Astrocyte (in vitro differentiated cells and primary cell): Measurements from ENCODE around the gene PCSK4. TPM values are rescaled to one million over a fixed set of nuclear protein-coding genes. Genes with fewer than 3 reads are reported as not detected.

ENCODE experiments used
- DNase-seq: peaks from one replicate; pipeline ENCODE4 v3.0.0-alpha.2; 2010; ENCODE audit warnings: low read depth
- FAIRE-seq: peaks from 2 replicates; lab custom pipeline; 2011; peaks lifted over from hg19 to GRCh38; lab: Jason Lieb, UNC
- H2AFZ ChIP-seq: 2 replicates; pipeline ENCODE4 v1.6.0; 2012; ENCODE audit warnings: low read depth, low read length, inconsistent platforms
- H3K27ac ChIP-seq: 2 replicates; pipeline ENCODE4 v1.5.1; 2011; ENCODE audit warnings: low read depth, low read length, inconsistent platforms
- H3K27me3 ChIP-seq: 2 replicates; pipeline ENCODE4 v1.6.0; 2011; ENCODE audit warnings: low read length, inconsistent platforms; ENCODE audit not compliant: insufficient read depth
- H3K36me3 ChIP-seq: 2 replicates; pipeline ENCODE4 v1.5.1; 2011; ENCODE audit warnings: low read length, inconsistent platforms; ENCODE audit not compliant: insufficient read depth
- H3K4me1 ChIP-seq: 2 replicates; pipeline ENCODE4 v1.5.1; 2011; ENCODE audit warnings: low read length, inconsistent platforms; ENCODE audit not compliant: insufficient read depth
- H3K4me2 ChIP-seq: 2 replicates; pipeline ENCODE4 v1.6.0; 2012; ENCODE audit warnings: low read length, inconsistent platforms
- H3K4me3 ChIP-seq: 2 replicates; pipeline ENCODE4 v1.5.1; 2011; ENCODE audit warnings: low read depth, mild to moderate bottlenecking, low read length, inconsistent platforms; ENCODE audit not compliant: insufficient read depth
- H3K79me2 ChIP-seq: 2 replicates; pipeline ENCODE4 v1.6.0; 2012; ENCODE audit warnings: mild to moderate bottlenecking, low read length, inconsistent platforms; ENCODE audit not compliant: insufficient read depth
- H3K9ac ChIP-seq: 2 replicates; pipeline ENCODE4 v1.6.0; 2012; ENCODE audit warnings: mild to moderate bottlenecking, low read length, inconsistent platforms
- H3K9me3 ChIP-seq: 2 replicates; pipeline ENCODE4 v1.5.1; 2012; ENCODE audit warnings: low read depth, mild to moderate bottlenecking, low read length, inconsistent platforms; ENCODE audit not compliant: insufficient read depth
- H4K20me1 ChIP-seq: 2 replicates; pipeline ENCODE4 v1.6.0; 2012; ENCODE audit warnings: low read length, inconsistent platforms; ENCODE audit not compliant: insufficient read depth
- H3K27ac Mint-ChIP-seq: one replicate; pipeline ENCODE4 v1.8.0; 2021; ENCODE audit warnings: mild to moderate bottlenecking, mixed read lengths; ENCODE audit not compliant: unreplicated experiment
- H3K27me3 Mint-ChIP-seq: one replicate; pipeline ENCODE4 v1.8.0; 2021; ENCODE audit warnings: low read depth, mixed read lengths; ENCODE audit not compliant: unreplicated experiment
- H3K36me3 Mint-ChIP-seq: one replicate; pipeline ENCODE4 v1.8.0; 2021; ENCODE audit warnings: low read depth, mixed read lengths; ENCODE audit not compliant: unreplicated experiment
- H3K4me1 Mint-ChIP-seq: one replicate; pipeline ENCODE4 v1.8.0; 2021; ENCODE audit warnings: low read depth, mixed read lengths; ENCODE audit not compliant: unreplicated experiment
- H3K4me3 Mint-ChIP-seq: one replicate; pipeline ENCODE4 v1.8.0; 2021; ENCODE audit warnings: mild to moderate bottlenecking, moderate library complexity, mixed read lengths; ENCODE audit not compliant: unreplicated experiment
- H3K9me3 Mint-ChIP-seq: one replicate; pipeline ENCODE4 v1.8.0; 2021; ENCODE audit warnings: mild to moderate bottlenecking, mixed read lengths; ENCODE audit not compliant: unreplicated experiment
- CTCF ChIP-seq: IDR thresholded peaks from 2 replicates; pipeline ENCODE4 v1.5.1; 2011; ENCODE audit warnings: low read depth, mild to moderate bottlenecking, inconsistent platforms, low read length, moderate library complexity; ENCODE audit not compliant: insufficient read depth
- EZH2 ChIP-seq: IDR thresholded peaks from 2 replicates; pipeline ENCODE4 v1.6.1; 2012; ENCODE audit warnings: mild to moderate bottlenecking, low read length, inconsistent platforms; ENCODE audit not compliant: insufficient read depth
- total RNA-seq: library from RNA; stranded (reverse); gene quantifications from 2 replicates; pipeline ENCODE4 v1.2.1, GENCODE V29; 2021

The PCSK4 gene
- total RNA-seq, 1 donor from 2014 or later: 2.7 TPM

DNA sequence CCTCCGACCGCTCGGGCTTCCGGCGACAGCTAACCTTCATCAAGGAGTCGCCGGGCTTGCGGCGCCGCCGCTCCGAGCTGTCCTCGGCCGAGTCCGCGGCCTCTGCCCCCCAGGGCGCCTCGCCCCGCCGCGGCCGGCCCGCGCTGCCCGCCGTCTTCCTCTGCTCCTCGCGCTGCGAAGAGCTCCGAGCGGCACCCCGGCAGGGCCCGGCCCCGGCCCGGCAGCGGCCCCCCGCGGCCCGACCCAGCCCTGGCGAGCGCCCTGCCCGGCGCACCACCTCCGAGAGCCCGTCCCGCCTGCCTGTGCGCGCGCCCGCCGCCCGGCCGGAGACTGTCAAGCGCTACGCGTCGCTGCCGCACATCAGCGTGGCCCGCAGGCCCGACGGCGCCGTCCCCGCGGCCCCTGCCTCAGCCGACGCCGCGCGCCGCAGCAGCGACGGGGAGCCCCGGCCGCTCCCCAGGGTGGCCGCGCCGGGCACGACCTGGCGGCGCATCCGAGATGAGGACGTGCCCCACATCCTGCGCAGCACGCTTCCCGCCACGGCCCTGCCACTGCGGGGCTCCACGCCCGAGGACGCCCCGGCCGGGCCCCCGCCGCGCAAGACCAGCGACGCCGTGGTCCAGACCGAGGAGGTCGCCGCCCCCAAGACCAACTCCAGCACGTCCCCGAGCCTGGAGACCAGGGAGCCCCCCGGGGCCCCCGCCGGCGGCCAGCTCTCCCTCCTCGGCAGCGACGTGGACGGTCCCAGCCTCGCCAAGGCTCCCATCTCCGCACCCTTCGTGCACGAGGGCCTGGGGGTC is 20.7 kb downstream of the PCSK4 start:
- Mint-ChIP-seq H3K4me1 (no peaks in the 10 kb centered on the region), H3K27me3 (peaks cover 2% of the 10 kb centered on the region), H3K9me3 (peaks cover 3% of the 10 kb centered on the region), H3K4me3 (no peak overlapping the region), H3K36me3 (no peaks in the 10 kb centered on the region), H3K27ac (no peak overlapping the region)
- TF ChIP-seq CTCF (no peak), EZH2 (no peak)
- Histone ChIP-seq H3K4me1 (peaks cover 9% of the 10 kb centered on the region), H2AFZ (no peak overlapping the region), H3K36me3 (no peaks in the 10 kb centered on the region), H3K9ac (no peak overlapping the region), H3K79me2 (no peaks in the 10 kb centered on the region), H4K20me1 (peaks cover 42% of the 10 kb centered on the region), H3K4me2 (peak overlapping the region; percentile 1), H3K4me3 (no peak overlapping the region), H3K27ac (no peak overlapping the region), H3K27me3 (peaks cover 5% of the 10 kb centered on the region), H3K9me3 (no peaks in the 10 kb centered on the region)
- DNase-seq: no peak
- no peak for FAIRE-seq

DNA sequence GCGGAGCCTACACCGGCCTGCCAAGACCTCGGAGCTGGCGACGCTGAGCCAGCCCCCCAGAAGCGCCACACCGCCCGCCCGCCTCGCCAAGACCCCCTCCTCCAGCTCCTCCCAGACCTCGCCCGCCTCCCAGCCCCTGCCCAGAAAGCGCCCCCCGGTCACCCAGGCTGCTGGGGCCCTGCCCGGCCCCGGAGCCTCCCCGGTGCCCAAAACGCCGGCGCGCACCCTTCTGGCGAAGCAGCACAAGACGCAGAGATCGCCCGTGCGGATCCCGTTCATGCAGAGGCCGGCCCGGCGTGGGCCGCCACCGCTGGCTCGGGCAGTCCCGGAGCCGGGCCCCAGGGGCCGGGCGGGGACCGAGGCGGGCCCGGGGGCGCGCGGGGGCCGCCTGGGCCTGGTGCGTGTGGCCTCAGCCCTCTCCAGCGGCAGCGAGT is 21.3 kb downstream of the PCSK4 start:
- H3K27me3 ChIP-seq: peaks cover 5% of the 10 kb centered on the region
- Mint-ChIP-seq H3K27me3 (peaks cover 4% of the 10 kb centered on the region), H3K4me3 (no peak overlapping the region), H3K9me3 (peaks cover 3% of the 10 kb centered on the region), H3K4me1 (no peaks in the 10 kb centered on the region), H3K27ac (peak overlapping the region; percentile 41), H3K36me3 (no peaks in the 10 kb centered on the region)
- H3K4me2 ChIP-seq: peak overlapping the region; percentile 1
- TF ChIP-seq EZH2: no peak
- no peak for TF ChIP-seq CTCF
- no peak overlapping the region for H3K4me3 ChIP-seq
- no peak overlapping the region for H2AFZ ChIP-seq
- no peak overlapping the region for H3K27ac ChIP-seq
- peaks cover 5% of the 10 kb centered on the region for H3K4me1 ChIP-seq
- no peaks in the 10 kb centered on the region for H3K79me2 ChIP-seq
- H3K36me3 ChIP-seq: no peaks in the 10 kb centered on the region
- peaks cover 35% of the 10 kb centered on the region for H4K20me1 ChIP-seq
- H3K9me3 ChIP-seq: no peaks in the 10 kb centered on the region
- FAIRE-seq (no peak), DNase-seq (no peak)
- no peak overlapping the region for H3K9ac ChIP-seq

DNA sequence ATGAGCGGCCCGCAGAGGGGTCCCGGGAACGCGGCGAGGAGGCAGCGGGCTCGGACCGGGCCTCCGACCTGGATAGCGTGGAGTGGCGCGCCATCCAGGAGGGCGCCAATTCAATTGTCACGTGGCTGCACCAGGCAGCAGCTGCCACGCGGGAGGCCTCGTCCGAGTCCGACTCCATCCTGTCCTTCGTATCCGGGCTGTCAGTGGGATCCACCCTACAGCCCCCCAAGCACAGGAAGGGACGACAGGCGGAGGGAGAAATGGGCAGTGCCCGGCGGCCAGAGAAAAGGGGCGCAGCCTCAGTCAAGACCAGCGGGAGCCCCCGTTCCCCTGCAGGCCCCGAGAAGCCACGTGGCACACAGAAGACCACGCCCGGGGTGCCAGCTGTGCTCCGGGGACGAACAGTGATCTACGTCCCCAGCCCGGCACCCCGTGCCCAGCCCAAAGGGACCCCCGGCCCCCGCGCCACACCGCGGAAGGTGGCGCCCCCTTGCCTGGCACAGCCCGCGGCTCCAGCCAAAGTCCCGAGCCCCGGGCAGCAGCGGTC is 21.8 kb downstream of the PCSK4 start:
- Mint-ChIP-seq H3K4me3 (no peak overlapping the region), H3K27ac (no peak overlapping the region), H3K27me3 (peaks cover 4% of the 10 kb centered on the region), H3K4me1 (no peaks in the 10 kb centered on the region), H3K36me3 (no peaks in the 10 kb centered on the region), H3K9me3 (peaks cover 3% of the 10 kb centered on the region)
- TF ChIP-seq EZH2: peak; percentile 50
- TF ChIP-seq CTCF: no peak
- peaks cover 5% of the 10 kb centered on the region for H3K27me3 ChIP-seq
- H3K36me3 ChIP-seq: no peaks in the 10 kb centered on the region
- no peak for FAIRE-seq
- no peak for DNase-seq
- H4K20me1 ChIP-seq: peaks cover 31% of the 10 kb centered on the region
- no peak overlapping the region for H3K4me3 ChIP-seq
- H3K4me1 ChIP-seq: peaks cover 5% of the 10 kb centered on the region
- no peak overlapping the region for H2AFZ ChIP-seq
- H3K27ac ChIP-seq: no peak overlapping the region
- no peaks in the 10 kb centered on the region for H3K79me2 ChIP-seq
- H3K9ac ChIP-seq: no peak overlapping the region
- H3K4me2 ChIP-seq: peak overlapping the region; percentile 1
- no peaks in the 10 kb centered on the region for H3K9me3 ChIP-seq
